Measurements from ENCODE around the gene ZBTB16.

The ZBTB16 gene

GRCh38 chr11:114167771-114168448 is 108.4 kb downstream of the ZBTB16 start:
- no peak for DNase-seq (ENCODE audit: low spot score)

- DNase-seq (ENCODE audit: low spot score), result no peak
These were observed 109.2 kb downstream of the ZBTB16 start for GRCh38 chr11:114168691-114169090.

GRCh38 chr11:114169321-114169749 is 109.8 kb downstream of the ZBTB16 start:
- no peak for DNase-seq (ENCODE audit: low spot score)

- DNase-seq (ENCODE audit: low spot score), result no peak
These were observed 110.3 kb downstream of the ZBTB16 start for GRCh38 chr11:114169821-114170220.

GRCh38 chr11:114170226-114170625 is 110.7 kb downstream of the ZBTB16 start:
- no peak for DNase-seq (ENCODE audit: low spot score)

GRCh38 chr11:114171257-114172054 is 111.9 kb downstream of the ZBTB16 start:
- DNase-seq (ENCODE audit: low spot score), result no peak

GRCh38 chr11:114172055-114172861 is 112.7 kb downstream of the ZBTB16 start:
- DNase-seq (ENCODE audit: low spot score), result no peak

- no peak for DNase-seq (ENCODE audit: low spot score)
These were observed 113.4 kb downstream of the ZBTB16 start for GRCh38 chr11:114172871-114173444.

GRCh38 chr11:114173843-114174242 is 114.3 kb downstream of the ZBTB16 start:
- no peak for DNase-seq (ENCODE audit: low spot score)

- no peak for DNase-seq (ENCODE audit: low spot score)
These were observed 115.4 kb downstream of the ZBTB16 start for GRCh38 chr11:114174712-114175495.

GRCh38 chr11:114175706-114176105 is 116.2 kb downstream of the ZBTB16 start:
- DNase-seq (ENCODE audit: low spot score), result no peak

- DNase-seq (ENCODE audit: low spot score), result no peak
These were observed 116.8 kb downstream of the ZBTB16 start for GRCh38 chr11:114176321-114176720.

GRCh38 chr11:114178656-114179055 is 119.1 kb downstream of the ZBTB16 start:
- no peak for DNase-seq (ENCODE audit: low spot score)

GRCh38 chr11:114179234-114179941 is 119.9 kb downstream of the ZBTB16 start:
- no peak for DNase-seq (ENCODE audit: low spot score)

GRCh38 chr11:114180301-114181055 is 121.0 kb downstream of the ZBTB16 start:
- DNase-seq (ENCODE audit: low spot score), result no peak

GRCh38 chr11:114181195-114181594 is 121.7 kb downstream of the ZBTB16 start:
- no peak for DNase-seq (ENCODE audit: low spot score)

- no peak for DNase-seq (ENCODE audit: low spot score)
These were observed 122.2 kb downstream of the ZBTB16 start for GRCh38 chr11:114181752-114182151.

GRCh38 chr11:114182471-114183043 is 123.0 kb downstream of the ZBTB16 start:
- no peak for DNase-seq (ENCODE audit: low spot score)

- no peak for DNase-seq (ENCODE audit: low spot score)
These were observed 123.6 kb downstream of the ZBTB16 start for GRCh38 chr11:114183044-114183511.

GRCh38 chr11:114185436-114185835 is 125.9 kb downstream of the ZBTB16 start:
- DNase-seq (ENCODE audit: low spot score), result no peak
